ENCODE measurements around the gene PHLDA1. TPM values are rescaled to one million over a fixed set of nuclear protein-coding genes. Genes with fewer than 3 reads are reported as not detected.
"Not testable (repeated sequence)": the region's sequence is repeated elsewhere in the genome, so short reads cannot be mapped to it uniquely, and the experiment has no call there.

Gene PHLDA1
- total RNA-seq, 1 donor from 2014 or later, result 5.2 TPM

DNA sequence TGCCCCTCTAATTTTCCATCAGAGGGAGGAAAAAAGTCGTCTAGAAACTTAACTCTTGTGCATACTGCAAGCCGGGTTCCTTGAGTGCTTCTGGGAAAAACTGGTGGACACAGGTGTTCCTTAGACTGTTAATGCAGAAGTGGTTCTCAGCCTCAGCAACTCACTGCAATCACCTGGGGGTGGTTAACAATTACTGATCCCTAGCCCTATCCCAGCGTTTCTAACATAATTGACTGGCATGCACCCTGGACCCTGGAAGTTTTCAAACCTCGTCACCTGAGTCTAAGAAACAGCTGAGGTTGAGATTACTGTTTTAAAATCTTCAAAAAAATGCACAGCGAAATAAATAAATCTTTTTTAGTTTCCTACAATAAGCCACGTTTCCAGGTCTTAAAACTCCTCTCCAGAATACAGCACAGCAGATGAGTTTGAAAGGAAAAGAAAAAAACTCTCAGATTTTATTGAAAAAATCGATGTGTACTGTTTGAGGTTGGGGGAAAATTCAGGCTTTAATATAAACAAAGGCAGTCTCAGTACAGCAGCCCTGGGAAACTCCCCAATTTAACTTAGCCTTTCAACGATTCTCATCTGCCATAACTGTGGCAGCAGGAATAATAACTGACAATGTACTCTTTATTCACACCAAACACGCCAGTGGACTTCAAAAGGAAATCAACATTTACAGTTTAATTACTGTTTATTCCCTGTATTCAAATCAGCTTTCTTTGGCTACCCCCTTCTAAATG is 45.4 kb downstream of the PHLDA1 start:
- DNase-seq (ENCODE audit: low spot score), result no peak

DNA sequence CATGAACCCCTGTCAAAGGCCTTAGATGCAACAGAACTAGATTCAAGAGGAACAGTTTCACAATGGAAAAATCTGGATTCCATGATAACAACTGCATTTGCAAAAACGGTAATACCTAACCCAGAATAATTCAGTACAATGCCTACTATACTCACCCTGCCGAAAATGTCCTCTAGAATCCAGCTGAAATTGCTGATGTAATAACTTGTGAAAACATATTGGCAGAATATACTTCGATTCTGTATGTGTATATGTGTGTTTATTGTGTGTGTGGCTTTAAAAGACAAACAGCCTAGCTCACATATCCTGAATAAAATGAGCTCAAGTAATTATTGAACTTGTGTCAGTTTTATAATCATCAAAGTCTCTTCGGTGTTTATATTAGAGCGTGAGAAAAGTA is 46.0 kb downstream of the PHLDA1 start:
- no peak for DNase-seq (ENCODE audit: low spot score)

DNA sequence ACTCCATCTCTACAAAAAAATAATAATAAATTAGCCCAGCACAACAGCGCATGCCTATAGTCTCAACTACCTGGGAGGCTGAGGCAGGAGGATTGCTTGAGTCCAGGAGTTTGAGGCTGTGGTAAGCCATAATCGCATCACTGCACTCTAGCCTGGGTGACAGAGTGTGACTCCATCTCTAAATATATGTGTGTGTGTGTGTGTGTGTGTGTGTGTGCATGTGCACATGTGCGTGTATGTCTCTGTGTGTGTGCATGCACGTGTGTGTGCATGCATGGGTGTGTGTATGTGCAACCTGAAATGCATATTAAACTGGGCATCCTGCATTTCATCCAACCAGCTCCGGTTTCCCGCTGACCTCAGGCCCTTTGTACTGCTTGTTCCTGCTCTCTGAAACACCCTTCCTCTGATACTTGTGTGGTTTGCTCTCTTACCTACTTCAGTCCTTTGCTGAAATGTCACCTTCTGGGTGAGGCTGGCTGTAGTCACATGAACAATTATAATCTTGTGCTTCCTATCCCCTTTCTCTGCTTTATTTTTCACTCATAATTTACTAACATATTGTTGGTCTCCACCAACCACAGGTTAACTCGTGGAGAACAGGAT is 46.9 kb downstream of the PHLDA1 start:
- no peak for DNase-seq (ENCODE audit: low spot score)

DNA sequence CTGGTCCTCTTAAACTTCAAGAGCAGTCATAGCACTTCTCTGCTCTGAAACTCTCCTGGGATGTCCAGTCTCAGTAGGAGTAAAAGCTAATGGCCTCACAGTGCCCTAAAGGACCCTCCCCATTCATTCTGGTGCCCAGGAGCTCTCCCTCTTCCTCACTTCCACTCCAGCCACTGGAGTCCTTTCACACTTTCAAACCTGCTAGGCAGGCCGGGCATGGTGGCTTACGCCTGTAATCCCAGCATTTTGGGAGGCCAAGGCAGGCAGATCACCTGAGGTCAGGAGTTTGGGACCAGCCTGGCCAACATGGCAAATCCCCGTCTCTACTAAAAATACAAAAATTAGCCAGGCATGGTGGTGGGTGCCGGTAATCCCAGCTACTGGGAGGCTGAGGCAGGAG is 47.7 kb downstream of the PHLDA1 start:
- not testable (repeated sequence) for DNase-seq (ENCODE audit: low spot score)

DNA sequence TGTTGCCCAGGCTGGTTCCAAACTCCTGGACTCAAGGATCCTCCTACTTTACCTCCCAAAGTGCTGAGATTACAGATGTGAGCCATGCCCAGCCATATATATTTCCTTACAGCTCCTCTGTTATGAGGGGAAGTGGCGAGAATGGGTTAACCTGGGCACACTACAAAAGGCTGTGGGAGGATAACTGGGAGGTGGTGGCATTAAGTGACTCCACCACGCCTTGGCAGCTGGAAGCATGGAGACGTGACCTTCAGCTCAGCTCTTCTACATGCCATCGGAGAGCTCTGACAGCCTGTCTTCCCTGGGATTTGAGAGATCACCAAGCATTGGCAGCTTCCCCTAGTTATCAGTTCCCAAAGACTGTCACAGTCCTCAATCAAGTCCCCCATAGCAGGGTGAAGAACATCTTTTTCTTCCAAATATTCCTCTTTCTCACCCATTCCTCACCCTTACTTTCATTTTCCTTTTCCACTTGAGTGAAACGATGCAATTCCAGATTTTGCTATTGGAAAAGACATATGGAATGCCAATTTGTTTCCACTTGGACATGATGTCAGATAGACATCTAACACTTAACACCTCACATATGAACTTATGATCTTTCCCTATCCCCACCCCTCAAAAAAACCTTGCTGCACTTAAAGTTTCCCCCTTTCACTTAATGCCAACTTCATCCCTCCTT is 48.5 kb downstream of the PHLDA1 start:
- DNase-seq (ENCODE audit: low spot score), result no peak

DNA sequence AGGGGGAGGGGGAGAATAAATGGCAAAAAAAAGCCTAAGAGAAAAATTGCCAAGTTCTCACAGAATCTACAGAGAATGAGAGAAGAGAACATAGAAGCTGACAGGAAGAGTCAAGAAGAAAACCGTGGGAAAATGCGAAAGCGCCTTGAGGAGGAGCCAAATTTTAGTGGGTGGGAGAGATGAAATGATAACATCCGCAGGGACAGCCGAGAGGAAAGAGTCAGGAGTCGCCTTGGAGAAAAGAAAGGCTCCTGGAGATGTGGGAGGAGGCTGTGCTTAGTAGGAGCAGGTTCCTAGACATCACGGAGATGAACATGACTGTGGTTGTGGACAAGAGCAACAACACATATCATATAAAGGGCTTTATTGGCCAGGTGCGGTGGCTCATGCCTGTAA is 49.4 kb downstream of the PHLDA1 start:
- no peak for DNase-seq (ENCODE audit: low spot score)

DNA sequence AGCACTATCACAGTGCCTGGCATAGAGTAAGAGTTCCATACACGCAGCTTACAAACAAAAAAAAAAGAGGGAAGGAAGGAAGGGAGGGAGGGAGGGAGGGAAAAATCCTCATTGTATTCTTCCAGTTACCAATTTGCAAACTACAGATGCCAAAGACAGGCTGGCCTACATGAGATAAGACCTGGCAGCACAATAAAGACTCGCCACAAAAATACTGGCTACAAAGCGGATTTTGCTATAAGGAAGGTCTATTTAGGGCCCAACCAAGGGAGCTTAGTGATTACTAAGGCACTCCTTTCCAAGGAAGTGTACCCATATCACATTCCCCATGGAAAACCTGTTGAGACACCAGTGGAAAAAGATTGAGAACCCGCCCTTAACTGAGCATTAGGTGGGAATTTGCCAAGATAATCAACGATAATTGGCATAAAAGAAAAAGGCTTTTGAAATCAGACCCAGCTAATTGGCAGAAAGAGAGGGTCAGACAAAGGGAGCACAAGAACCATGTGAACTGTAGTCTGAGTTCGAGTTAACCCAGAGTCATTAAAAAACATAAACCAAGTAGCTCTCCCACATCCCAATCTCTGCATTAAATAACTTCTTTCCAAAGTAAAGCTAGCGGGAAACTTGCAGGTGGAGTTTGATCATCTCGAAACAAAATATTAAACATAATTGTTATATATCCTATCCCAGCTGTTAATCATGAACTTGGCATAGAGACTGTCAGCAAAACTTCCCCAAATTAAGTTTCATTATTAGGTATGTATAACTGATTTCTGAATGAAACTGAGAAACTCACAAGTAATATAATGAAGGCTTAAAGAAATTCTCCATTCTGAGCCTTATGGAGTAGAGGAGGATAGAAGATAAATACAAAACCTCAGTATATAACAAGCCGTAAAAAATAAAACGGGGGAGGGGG is 50.1 kb downstream of the PHLDA1 start:
- DNase-seq (ENCODE audit: low spot score), result no peak

DNA sequence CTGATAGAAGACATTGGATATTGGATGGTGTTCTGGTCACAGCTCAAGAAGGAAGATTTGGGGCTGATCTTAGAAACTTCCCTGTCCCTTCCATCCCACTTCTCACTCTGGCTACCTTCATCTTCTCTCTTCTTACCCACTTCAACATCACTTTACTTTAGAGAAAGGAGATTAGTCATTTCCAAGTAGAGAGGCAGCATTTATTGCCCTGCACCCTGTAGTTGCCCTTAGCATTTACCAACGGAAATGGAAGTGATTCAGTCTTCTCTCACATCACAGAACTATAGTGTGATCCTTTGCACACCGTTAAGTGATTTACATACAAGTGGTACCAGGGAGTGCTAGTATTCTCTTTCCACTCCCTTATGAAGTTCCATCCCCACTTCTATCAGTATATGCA is 52.4 kb downstream of the PHLDA1 start:
- no peak for DNase-seq (ENCODE audit: low spot score)

DNA sequence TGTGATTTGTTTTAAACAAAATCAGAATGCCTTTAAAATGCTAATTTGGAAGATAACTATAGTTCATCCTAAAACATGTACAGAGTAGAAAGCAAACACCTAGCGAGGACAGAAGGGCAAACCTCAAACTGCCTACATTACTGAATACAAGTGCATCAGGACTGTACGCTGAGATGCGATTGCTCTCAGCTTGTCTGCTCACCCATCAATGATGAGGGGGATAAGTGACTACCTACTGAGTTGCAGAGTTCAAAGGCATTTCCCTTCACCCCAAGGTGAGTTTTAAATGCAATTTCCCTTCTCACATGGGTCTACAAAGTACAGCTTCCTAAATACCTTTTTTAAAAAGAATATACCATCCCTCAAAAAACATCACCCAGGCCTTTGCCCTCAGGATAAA is 52.9 kb downstream of the PHLDA1 start:
- DNase-seq (ENCODE audit: low spot score), result no peak

DNA sequence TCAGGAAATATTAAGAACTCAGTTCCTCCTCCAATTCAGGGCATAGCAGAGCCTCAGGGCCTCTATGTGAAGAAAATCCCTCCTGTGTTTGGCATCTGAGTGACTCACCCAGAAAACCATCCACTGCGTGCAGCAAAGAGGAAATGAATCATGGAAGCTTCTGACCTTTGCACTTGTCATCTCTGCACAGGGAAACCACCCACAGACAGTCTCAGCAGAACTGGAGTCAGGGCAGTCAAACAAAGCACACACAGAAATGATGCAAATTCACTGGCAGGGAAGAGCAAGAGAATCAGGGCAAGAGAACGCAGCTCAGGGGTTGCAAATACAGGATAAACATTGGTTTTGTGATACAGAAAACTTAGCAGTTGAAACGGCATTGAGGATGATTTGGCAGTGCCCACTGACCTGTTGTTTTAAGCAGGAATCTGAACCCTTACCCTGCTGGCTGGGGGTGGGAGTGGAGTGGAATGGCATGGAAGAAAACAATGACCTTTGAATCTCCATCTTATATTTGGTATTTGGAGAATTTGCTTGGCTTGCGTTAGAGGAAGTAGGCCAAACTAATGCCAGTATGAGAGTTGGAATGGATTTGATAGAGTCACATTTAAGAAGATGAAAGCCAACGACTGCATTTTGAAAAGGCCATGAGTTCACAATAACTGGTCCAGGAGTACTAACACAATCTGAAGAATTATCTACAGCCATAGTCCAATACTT is 53.5 kb downstream of the PHLDA1 start:
- DNase-seq (ENCODE audit: low spot score), result peak; percentile 91

DNA sequence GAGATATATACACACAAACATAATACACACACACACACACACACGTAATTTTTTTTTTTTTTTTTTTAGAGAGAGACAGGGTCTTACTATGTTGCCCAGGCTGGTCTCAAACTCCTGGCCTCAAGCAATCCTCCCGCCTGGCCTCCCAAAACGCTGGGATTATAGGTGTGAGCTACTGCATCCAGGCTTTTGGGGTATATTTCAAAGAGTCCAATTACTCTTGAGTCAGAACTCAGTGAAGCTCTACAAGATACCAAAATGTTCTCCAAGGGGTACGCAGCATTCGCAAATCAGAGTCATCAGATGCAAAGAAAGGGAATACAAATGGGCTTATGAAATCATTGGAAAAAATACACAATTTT is 54.0 kb downstream of the PHLDA1 start:
- DNase-seq (ENCODE audit: low spot score), result no peak

DNA sequence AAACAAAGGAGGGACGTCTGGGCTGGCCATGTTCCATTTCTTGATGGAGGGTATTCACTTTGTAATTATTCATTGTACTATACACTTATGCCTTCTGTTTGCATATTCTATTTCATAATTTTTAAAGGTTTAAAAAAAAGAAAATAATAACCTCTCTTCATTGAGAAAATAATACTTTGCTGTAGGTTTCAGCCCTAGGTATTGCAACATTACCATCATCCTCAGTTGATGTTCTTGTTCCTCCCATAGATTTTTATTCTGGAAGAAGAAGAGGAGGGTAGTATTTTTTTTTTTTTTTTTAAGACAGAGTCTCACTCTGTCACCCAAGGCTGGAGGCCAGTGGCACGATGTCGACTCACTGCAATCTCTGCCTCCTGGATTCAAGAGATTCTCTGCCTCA is 54.7 kb downstream of the PHLDA1 start:
- DNase-seq (ENCODE audit: low spot score), result no peak

DNA sequence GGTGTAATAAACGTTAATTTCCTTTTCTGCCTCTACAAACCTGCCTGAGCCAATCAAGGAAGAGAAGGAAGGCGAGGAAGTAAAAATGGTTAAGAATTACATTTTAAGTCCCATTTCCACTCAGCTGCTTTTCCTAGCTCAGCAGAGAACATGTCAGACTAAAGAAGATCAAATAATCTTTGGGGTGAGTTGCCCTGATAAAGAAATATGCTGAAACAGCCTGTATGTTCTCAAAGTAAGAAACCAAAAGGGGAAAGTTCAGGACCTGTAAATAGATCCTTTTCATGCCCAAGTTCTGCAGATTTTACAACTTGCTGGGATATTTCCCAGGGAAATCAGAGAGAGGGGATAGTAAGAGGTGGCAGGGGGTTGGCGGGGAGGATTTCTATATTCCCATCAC is 55.5 kb downstream of the PHLDA1 start:
- DNase-seq (ENCODE audit: low spot score), result no peak

DNA sequence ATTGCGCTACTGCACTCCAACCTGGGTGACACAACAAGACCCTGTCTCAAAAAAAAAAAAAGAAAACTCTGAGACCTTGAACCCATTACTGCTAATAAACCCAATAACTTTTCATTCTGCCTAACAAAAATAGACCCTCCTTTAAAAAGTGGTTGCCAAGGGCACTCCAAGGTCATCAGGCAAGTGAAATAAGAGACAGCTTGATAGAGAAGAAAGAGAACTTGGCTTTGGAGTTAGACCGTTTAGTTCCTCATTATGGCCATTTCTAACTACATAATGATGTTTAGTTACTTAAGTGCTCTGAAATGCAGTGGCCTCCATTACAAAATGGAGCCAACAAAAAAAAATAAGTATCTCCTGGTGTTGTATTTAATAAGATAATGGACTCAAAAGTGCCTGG is 55.9 kb downstream of the PHLDA1 start:
- no peak for DNase-seq (ENCODE audit: low spot score)

Other genes starting within 250 kb of the PHLDA1 start
- gene NAP1L1, start 52.9 kb upstream of the PHLDA1 start, total RNA-seq, result 317 TPM